Measurements from ENCODE around the gene CMTR1. TPM values are rescaled to one million over a fixed set of nuclear protein-coding genes. Genes with fewer than 3 reads are reported as not detected.
A peak's percentile ranks its signal among the peaks of the same experiment; 100 is the strongest.

CMTR1 gene
- total and polyA plus RNA-seq, 4 donors, result 31.3 to 51.1 (median 46.2) TPM

DNA sequence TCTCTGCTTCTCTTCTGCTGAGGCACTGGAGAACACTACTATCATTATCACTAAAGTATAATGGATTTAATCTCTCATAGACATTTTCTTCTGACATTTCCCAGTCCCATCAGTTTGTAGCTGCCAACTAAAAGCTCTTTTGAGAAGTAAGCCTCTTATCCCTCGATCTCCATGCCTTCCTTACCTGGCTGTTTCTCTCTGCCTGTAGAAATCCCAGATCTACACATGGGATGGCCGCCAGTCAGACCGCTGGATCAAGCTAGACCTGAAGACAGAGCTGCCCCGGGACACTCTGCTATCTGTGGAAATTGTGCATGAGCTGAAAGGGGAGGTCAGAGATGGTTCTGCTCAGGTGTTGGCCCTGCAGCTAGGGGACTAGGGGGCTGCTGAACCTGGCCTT lies 41.3 kb downstream of the CMTR1 start:
- Histone ChIP-seq H3K4me1 (ENCODE audit: control insufficient read depth, insufficient read depth, low read length) (peaks cover 34% of the 10 kb centered on the region), H3K9me3 (ENCODE audit: control insufficient read depth, insufficient read depth, low read length) (no peaks in the 10 kb centered on the region), H3K4me3 (ENCODE audit: low read depth, low read length) (no peak overlapping the region), H3K27ac (ENCODE audit: low read depth, low read length) (no peak overlapping the region), H3K27me3 (ENCODE audit: control insufficient read depth, insufficient read depth, low read length) (no peaks in the 10 kb centered on the region), H3K36me3 (ENCODE audit: control insufficient read depth, insufficient read depth, low read length) (peaks cover 69% of the 10 kb centered on the region)
- 96% methylated on average over 4 of the region's 4 CpGs for WGBS (ENCODE audit: insufficient coverage)
- DNase-seq (ENCODE audit: low read depth in 4 of 6, low spot score in 6 of 6), result no peak

- 42% methylated on average over 2 of the region's 3 CpGs for WGBS (ENCODE audit: insufficient coverage)
- H3K27ac ChIP-seq (ENCODE audit: low read depth, low read length), result no peak overlapping the region
- H3K4me1 ChIP-seq (ENCODE audit: control insufficient read depth, insufficient read depth, low read length), result peaks cover 61% of the 10 kb centered on the region
Measured at GRCh38 chr6:37477191-37477590, 44.2 kb downstream of the CMTR1 start.

DNA sequence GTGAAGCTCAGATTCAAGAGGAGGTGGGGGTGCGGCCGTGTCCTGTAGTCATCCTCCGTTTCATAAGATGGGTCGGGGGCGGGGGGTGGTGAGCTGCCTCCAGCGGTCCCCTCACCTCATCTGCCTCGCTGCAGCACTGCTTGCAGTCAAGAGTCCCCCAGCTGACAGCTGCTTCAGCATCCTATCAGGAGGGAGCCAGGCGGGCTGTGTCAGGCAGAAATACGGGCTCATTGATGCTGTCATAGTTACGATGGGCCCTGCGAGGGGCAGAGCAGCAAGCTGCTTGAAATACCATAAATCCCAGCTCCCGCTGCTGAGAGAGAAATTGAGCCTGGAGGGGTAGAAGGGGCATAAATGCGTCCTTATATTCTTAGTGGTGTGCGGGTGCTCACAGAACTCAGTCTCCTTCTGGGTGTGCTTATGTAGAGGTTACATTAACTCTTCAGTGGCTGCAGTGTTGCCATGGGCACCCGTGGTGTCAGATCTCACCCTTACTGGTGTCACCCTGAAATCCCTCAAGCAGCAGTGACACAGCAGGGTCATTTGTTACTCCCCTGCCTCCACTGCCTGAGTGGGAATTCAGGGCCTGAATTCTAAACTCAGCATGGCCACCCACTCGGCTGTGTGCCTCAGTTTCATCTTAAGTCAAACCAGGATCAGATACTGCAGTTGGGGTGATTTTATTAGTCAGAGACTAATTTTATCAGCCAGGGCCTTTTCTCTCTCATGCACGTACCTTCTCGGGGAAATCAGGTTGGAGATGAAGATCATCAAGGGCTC lies 44.8 kb downstream of the CMTR1 start:
- DNase-seq (ENCODE audit: low read depth in 4 of 6, low spot score in 6 of 6), result peak in 1 of 6 donors; percentile 93

More at GRCh38 chr6:37477191-37477590, 44.2 kb downstream of the CMTR1 start:
- no peak overlapping the region for H3K4me3 ChIP-seq (ENCODE audit: low read depth, low read length)
- DNase-seq (ENCODE audit: low read depth in 4 of 6, low spot score in 6 of 6), result no peak
- H3K9me3 ChIP-seq (ENCODE audit: control insufficient read depth, insufficient read depth, low read length), result no peaks in the 10 kb centered on the region
- peaks cover 75% of the 10 kb centered on the region for H3K36me3 ChIP-seq (ENCODE audit: control insufficient read depth, insufficient read depth, low read length)
- H3K27me3 ChIP-seq (ENCODE audit: control insufficient read depth, insufficient read depth, low read length), result no peaks in the 10 kb centered on the region

DNA sequence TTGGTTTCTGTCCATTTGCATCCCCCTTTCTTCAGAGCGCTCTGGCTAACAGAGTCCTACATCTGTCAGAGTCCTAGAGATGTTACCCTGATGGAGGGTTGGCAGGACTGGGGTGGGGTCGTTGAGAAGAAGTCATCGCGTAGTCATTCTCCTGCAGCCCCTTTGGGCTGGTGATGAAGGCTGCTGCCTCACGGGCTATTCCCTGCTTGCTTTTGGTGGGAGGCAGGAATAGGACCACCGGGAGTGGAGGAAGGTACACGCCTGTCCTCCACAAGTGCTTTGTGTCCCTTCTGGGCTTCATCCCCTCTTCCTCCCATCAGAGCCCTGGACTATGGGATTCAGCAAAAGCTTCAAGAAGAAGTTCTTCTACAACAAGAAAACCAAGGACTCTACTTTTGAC lies 45.8 kb downstream of the CMTR1 start:
- Histone ChIP-seq H3K4me1 (ENCODE audit: control insufficient read depth, insufficient read depth, low read length) (peaks cover 58% of the 10 kb centered on the region), H3K27ac (ENCODE audit: low read depth, low read length) (no peak overlapping the region), H3K9me3 (ENCODE audit: control insufficient read depth, insufficient read depth, low read length) (no peaks in the 10 kb centered on the region), H3K27me3 (ENCODE audit: control insufficient read depth, insufficient read depth, low read length) (no peaks in the 10 kb centered on the region), H3K4me3 (ENCODE audit: low read depth, low read length) (no peak overlapping the region), H3K36me3 (ENCODE audit: control insufficient read depth, insufficient read depth, low read length) (peaks cover 79% of the 10 kb centered on the region)
- no peak for DNase-seq (ENCODE audit: low read depth in 4 of 6, low spot score in 6 of 6)
- 91% methylated on average over 4 of the region's 7 CpGs for WGBS (ENCODE audit: insufficient coverage)

More for the DNA sequence above, 44.8 kb downstream of the CMTR1 start:
- no peaks in the 10 kb centered on the region for H3K27me3 ChIP-seq (ENCODE audit: control insufficient read depth, insufficient read depth, low read length)
- H3K4me3 ChIP-seq (ENCODE audit: low read depth, low read length), result no peak overlapping the region
- H3K4me1 ChIP-seq (ENCODE audit: control insufficient read depth, insufficient read depth, low read length), result peaks cover 64% of the 10 kb centered on the region
- H3K36me3 ChIP-seq (ENCODE audit: control insufficient read depth, insufficient read depth, low read length), result peaks cover 75% of the 10 kb centered on the region
- 63% methylated on average over 14 of the region's 18 CpGs for WGBS (ENCODE audit: insufficient coverage)
- H3K27ac ChIP-seq (ENCODE audit: low read depth, low read length), result no peak overlapping the region
- no peaks in the 10 kb centered on the region for H3K9me3 ChIP-seq (ENCODE audit: control insufficient read depth, insufficient read depth, low read length)

DNA sequence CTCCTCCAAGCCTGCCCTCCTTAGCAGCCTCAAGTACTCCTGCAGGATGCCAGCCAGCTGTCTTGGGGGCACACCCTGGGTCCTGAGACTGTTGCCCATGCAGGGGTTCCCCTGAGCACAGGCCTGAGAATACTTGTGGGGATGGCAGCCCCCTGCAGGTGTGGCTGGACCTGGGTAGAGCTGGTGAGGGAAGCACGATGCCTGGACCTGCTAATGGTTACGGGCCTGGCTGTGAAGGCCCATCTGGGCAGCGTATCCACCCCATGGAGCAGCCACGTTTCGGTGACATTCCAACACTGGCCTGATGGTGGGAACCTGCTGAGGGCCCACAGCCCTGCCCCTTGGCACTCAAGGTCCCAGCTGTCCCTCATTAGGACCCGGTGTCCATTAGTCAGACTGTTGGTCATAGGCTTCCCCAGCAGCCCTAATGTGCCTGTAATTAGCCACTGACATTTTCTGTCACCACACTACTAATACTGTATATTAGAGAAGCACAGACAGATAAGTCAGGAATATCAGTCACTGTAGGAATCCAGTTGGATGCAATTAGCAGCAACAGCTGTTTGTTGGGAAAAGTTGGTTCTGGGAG lies 46.3 kb downstream of the CMTR1 start:
- 87% methylated on average over 6 of the region's 6 CpGs for WGBS (ENCODE audit: insufficient coverage)
- Histone ChIP-seq H3K27ac (ENCODE audit: low read depth, low read length) (no peak overlapping the region), H3K9me3 (ENCODE audit: control insufficient read depth, insufficient read depth, low read length) (no peaks in the 10 kb centered on the region), H3K4me1 (ENCODE audit: control insufficient read depth, insufficient read depth, low read length) (peaks cover 57% of the 10 kb centered on the region), H3K4me3 (ENCODE audit: low read depth, low read length) (no peak overlapping the region), H3K27me3 (ENCODE audit: control insufficient read depth, insufficient read depth, low read length) (no peaks in the 10 kb centered on the region), H3K36me3 (ENCODE audit: control insufficient read depth, insufficient read depth, low read length) (peaks cover 82% of the 10 kb centered on the region)
- DNase-seq (ENCODE audit: low read depth in 4 of 6, low spot score in 6 of 6), result no peak

DNA sequence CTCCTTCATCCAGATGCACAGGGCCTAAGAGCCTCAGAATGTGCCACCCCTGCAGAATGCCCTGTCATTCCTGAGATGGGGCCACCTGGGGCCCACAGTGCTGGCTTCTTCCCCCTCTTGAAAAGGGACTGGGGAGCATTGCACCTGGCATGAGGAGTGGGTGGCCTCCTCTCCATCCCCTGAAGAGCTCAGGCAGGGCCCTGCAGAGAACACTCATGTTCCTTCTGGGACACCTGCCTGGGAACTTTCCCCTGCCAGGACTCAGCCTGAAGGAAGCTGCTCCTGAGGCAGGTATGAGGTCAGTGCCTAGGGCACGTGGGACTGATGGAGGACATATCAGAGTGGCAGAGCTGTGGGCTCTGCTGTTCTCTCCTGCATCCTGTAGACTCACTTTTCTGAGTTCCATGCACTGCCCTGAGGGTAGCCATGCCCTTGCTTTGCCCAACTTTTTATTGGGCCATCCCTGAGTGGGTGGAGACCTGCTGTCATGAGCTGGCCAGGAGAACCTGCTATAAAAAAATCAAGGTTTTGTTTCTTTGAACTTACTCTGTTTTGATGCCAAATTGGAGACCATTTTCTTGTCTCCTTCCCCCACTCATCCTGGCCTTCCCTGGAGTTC lies 47.2 kb downstream of the CMTR1 start:
- Histone ChIP-seq H3K27me3 (ENCODE audit: control insufficient read depth, insufficient read depth, low read length) (no peaks in the 10 kb centered on the region), H3K27ac (ENCODE audit: low read depth, low read length) (no peak overlapping the region), H3K9me3 (ENCODE audit: control insufficient read depth, insufficient read depth, low read length) (no peaks in the 10 kb centered on the region), H3K4me3 (ENCODE audit: low read depth, low read length) (no peak overlapping the region), H3K36me3 (ENCODE audit: control insufficient read depth, insufficient read depth, low read length) (peaks cover 82% of the 10 kb centered on the region), H3K4me1 (ENCODE audit: control insufficient read depth, insufficient read depth, low read length) (peaks cover 62% of the 10 kb centered on the region)
- 90% methylated on average over 1 of the region's 1 CpG for WGBS (ENCODE audit: insufficient coverage)
- no peak for DNase-seq (ENCODE audit: low read depth in 4 of 6, low spot score in 6 of 6)

- 0% methylated on average over 2 of the region's 7 CpGs for WGBS (ENCODE audit: insufficient coverage)
- Histone ChIP-seq H3K9me3 (ENCODE audit: control insufficient read depth, insufficient read depth, low read length) (no peaks in the 10 kb centered on the region), H3K27me3 (ENCODE audit: control insufficient read depth, insufficient read depth, low read length) (no peaks in the 10 kb centered on the region), H3K27ac (ENCODE audit: low read depth, low read length) (no peak overlapping the region), H3K4me3 (ENCODE audit: low read depth, low read length) (no peak overlapping the region), H3K36me3 (ENCODE audit: control insufficient read depth, insufficient read depth, low read length) (peaks cover 76% of the 10 kb centered on the region), H3K4me1 (ENCODE audit: control insufficient read depth, insufficient read depth, low read length) (peaks cover 63% of the 10 kb centered on the region)
- peak in 1 of 6 donors; percentile 79 for DNase-seq (ENCODE audit: low read depth in 4 of 6, low spot score in 6 of 6)
Measured at GRCh38 chr6:37480951-37481534, 48.0 kb downstream of the CMTR1 start.

DNA sequence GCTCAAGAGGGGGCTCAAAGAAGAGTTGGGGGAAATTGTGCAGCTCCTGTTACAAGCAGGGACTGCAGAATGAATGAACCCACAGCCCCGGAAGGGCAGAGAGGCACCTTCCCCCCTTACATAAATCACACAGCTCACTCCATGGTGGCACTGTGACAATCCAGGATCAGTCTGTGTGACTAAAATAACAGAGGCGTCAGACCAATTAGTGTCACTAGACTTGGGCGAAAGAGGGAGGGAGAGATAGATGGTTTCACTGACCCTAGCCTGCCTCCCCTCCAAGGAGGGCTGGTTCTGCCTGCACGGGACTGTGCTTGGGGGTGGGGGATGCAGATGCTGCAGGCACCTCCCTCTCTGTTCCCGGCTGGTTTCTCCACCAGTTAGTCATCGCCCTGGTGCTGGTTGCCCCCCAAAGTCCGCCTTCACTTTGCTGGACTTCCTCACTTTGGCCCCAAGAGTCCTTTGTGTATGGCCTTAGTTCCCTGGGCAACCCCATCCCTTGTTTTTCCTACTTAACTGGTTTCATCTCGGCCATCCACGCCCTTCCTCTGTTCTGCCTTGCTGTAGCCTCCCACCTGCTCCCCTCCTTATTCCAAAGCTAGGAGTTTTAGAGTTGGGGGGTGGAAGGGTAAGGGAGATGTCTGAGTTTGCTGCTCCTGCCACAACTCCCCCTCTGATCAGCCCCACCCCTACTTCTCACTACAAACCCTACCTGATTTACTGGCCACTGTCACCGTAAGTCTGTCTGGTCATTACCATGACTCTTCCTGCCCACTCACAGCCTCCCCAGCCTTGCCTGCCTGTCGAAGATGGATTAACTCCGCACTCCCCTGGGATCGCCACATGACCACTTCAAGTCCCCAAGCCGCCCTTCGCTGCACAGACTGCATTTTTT lies 48.9 kb downstream of the CMTR1 start:
- WGBS (ENCODE audit: insufficient coverage), result 38% methylated on average over 10 of the region's 15 CpGs
- Histone ChIP-seq H3K4me1 (ENCODE audit: control insufficient read depth, insufficient read depth, low read length) (peaks cover 67% of the 10 kb centered on the region), H3K27ac (ENCODE audit: low read depth, low read length) (no peak overlapping the region), H3K36me3 (ENCODE audit: control insufficient read depth, insufficient read depth, low read length) (peaks cover 73% of the 10 kb centered on the region), H3K4me3 (ENCODE audit: low read depth, low read length) (no peak overlapping the region), H3K27me3 (ENCODE audit: control insufficient read depth, insufficient read depth, low read length) (no peaks in the 10 kb centered on the region), H3K9me3 (ENCODE audit: control insufficient read depth, insufficient read depth, low read length) (no peaks in the 10 kb centered on the region)
- peak in 2 of 6 donors; percentile 78 to 81 for DNase-seq (ENCODE audit: low read depth in 4 of 6, low spot score in 6 of 6)

Data from spinal cord (tissue), 10 donors.